Astrocyte of the spinal cord (primary cell): Measurements from ENCODE around the gene SOWAHC.

ENCODE experiments used
- DNase-seq: peaks from one replicate; pipeline ENCODE4 v3.0.0; 2011; ENCODE audit warnings: low read depth, low spot score
- H3K4me3 ChIP-seq: 2 replicates; pipeline ENCODE4 v1.5.1; 2011; ENCODE audit warnings: low read depth, mild to moderate bottlenecking, low read length, moderate library complexity
- CTCF ChIP-seq: IDR thresholded peaks from 2 replicates; pipeline ENCODE4 v1.5.1; 2012; ENCODE audit warnings: low read depth, mild to moderate bottlenecking, low read length, inconsistent platforms
- in situ Hi-C: cut with HindIII; loops from 2 replicates; pipeline ENCODE4 v1.10.0; 2017; ENCODE audit warnings: low sequenced_read_pairs

Gene SOWAHC

DNA sequence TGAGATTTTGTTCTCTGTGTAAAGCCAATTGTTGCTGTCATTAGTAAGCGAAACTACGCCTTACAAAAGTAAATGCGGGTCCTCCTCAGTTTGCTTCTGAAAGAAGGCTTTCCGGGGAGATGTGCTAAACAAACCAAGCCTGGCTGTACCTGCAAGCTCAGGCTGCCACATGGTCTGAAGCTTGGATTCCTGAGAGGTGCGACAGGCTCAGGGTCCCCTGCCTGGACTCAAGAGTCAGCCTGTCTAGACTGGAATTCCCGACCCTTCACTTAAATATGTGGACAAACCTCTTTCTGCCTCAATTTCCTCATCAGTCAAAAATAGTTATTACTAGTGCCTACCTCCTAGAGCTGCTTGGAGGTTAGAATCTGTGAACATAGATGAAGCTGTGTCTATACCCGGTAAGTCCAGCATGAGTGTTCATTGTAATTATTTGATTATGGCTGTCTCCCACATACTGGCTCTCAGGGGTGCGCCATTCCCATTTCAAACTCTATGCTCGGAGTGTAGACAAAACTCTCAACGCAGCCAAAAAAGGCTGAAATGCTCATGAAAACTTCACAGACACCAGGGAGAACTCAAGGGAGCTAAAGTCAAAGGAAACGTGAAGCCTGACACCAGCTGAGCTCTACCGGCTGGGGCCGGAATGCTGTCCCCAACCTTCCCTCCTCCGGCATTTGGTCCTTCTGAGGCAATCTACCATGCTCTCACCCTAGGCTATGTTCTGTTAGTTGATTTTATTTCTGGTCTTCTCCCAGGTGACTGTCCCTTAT lies 31.4 kb downstream of the SOWAHC start:
- in situ Hi-C loops: no loop called here

GRCh38 chr2:109646961-109647360 lies 32.8 kb downstream of the SOWAHC start:
- TF ChIP-seq CTCF: no peak
- no peak for DNase-seq
- H3K4me3 ChIP-seq: no peak overlapping the region
- in situ Hi-C loops: no loop called here

More for the DNA sequence above, 31.4 kb downstream of the SOWAHC start:
- TF ChIP-seq CTCF: no peak
- DNase-seq: no peak
- no peak overlapping the region for H3K4me3 ChIP-seq

DNA sequence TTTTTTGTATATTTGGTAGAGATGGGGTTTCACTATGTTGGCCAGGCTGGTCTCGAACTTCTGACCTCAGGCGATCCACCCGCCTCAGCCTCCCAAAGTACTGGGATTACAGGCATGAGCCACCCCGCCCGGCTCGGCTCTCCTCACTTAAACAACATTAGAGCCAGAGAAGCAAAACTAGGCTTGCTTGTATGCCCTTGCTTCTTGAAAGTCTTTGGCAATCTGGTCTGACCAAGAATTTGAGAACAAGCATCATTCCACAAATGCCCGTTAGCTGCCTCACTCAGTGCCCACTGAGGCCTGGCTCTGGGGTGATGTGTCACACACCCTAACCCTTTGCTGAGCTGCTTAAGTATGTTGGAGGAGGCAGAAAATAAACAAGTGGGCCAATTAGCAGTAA lies 33.5 kb downstream of the SOWAHC start:
- peak; percentile 22 for DNase-seq
- in situ Hi-C loops: no loop called here
- H3K4me3 ChIP-seq: no peak overlapping the region
- no peak for TF ChIP-seq CTCF

DNA sequence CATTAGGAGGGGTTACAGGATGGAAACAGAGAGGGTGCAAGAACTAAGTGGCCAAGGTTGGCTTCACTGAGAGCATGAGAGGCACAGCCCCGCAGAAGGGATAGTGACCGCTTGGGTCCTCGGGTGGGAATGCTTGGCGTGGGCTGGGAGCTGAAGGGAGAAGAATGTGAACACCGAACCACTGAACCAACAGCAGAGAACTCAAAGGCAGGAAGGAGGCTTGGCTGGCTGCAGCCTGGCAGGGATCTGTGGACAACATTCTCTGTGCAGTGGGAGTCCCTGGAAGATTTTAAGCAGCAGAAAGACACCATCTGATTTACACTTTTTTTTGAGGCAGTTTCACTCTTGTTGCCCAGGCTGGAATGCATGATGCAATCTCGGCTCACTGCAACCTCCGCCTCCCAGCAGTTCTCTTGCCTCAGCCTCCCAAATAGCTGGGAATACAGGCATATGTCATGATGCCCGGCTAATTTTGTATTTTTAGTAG lies 33.9 kb downstream of the SOWAHC start:
- in situ Hi-C loops: no loop called here
- DNase-seq: no peak
- TF ChIP-seq CTCF: no peak
- no peak overlapping the region for H3K4me3 ChIP-seq

DNA sequence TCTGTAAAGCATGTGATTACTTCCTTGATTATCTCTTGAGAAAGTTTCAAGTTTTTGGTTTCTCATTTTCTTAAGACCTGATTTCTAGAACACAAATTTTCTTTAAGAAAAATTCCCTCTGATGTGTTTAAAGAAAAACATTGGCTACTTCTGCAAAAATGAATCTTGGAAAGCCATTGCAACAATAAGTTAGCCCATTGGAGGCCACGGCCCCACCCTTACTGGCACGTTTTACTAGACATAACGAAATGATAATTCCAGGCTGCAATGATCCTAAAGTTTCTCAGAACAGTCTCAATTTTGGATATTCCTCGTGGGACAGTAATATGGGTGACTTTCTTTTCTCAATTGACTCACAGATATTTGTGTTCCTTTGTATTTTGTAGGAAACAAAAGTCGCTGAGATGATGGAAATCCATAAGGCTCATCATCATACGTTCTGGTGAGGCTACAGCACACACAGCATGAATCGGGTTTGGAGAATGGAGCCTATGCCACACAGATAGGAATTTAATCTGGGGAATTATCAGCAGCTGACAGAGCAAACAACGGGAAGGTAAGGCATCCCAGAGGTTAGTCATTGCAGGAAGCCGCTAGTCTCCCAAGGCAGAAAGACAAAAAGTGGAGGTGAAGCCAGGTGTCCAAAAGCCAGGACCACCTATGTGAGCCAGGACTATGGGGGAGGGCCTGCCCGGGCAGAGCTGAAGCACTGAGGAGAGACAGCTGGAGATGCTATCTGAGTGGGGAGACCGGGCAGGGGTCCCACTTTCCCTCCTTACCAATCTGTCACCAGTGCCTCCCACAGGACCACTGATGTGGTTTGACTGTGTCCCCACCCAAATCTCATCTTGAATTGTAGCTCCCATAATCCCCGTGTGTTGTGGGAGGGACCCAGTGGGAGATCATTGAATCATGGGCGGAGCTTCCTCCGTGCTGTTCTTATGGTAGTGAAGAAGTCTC lies 35.9 kb downstream of the SOWAHC start:
- in situ Hi-C loops: no loop called here
- H3K4me3 ChIP-seq: no peak overlapping the region

More for the DNA sequence above, 35.9 kb downstream of the SOWAHC start:
- DNase-seq: no peak
- TF ChIP-seq CTCF: no peak
